GM12874 (cell line): ENCODE data around the gene TLR6.

ENCODE experiments used
- TF ChIP-seq, protein P1 (sequence below): IDR thresholded peaks from 2 replicates; pipeline ENCODE4 v1.5.1; 2011; ENCODE audit warnings: low read depth, mild to moderate bottlenecking, control low read depth, low read length, moderate library complexity; ENCODE audit not compliant: insufficient read depth

TLR6 gene

GRCh38 chr4:38804654-38805295 is 51.8 kb downstream of the TLR6 start, which contains the start of gene TLR1:
Gene TLR1 (minus strand): TSS chr4:38804791. CDS start chr4:38798831, 5,960 bp downstream.
- TF ChIP-seq, protein P1, sequence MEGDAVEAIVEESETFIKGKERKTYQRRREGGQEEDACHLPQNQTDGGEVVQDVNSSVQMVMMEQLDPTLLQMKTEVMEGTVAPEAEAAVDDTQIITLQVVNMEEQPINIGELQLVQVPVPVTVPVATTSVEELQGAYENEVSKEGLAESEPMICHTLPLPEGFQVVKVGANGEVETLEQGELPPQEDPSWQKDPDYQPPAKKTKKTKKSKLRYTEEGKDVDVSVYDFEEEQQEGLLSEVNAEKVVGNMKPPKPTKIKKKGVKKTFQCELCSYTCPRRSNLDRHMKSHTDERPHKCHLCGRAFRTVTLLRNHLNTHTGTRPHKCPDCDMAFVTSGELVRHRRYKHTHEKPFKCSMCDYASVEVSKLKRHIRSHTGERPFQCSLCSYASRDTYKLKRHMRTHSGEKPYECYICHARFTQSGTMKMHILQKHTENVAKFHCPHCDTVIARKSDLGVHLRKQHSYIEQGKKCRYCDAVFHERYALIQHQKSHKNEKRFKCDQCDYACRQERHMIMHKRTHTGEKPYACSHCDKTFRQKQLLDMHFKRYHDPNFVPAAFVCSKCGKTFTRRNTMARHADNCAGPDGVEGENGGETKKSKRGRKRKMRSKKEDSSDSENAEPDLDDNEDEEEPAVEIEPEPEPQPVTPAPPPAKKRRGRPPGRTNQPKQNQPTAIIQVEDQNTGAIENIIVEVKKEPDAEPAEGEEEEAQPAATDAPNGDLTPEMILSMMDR, result no peak

GRCh38 chr4:38803833-38804653 is 52.6 kb downstream of the TLR6 start:
- TF ChIP-seq, protein P1, result no peak

GRCh38 chr4:38802561-38803355 is 53.9 kb downstream of the TLR6 start:
- TF ChIP-seq, protein P1, result no peak

GRCh38 chr4:38800961-38801450 is 55.6 kb downstream of the TLR6 start:
- TF ChIP-seq, protein P1, result no peak

DNA sequence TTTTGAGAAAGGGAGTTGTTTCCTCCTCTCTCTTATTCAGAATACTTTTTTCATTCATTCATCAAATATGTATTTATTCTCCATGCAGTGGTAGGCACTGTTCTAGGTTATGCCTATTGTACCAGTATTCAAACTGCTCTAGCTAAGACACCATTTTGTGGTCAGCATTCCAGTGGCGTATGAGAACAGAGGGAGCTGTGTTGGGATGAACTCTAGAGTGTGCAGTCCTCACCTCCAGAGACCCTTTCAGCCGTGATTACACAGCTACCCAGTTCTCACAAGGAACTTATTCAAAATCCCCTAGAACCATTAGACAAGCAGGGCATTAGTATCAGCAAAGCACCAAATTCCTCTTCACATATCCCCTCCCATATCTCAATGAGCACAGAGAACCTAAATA is 56.3 kb downstream of the TLR6 start:
- TF ChIP-seq, protein P1, result no peak

- TF ChIP-seq, protein P1, result no peak
These were observed 61.5 kb downstream of the TLR6 start for GRCh38 chr4:38795087-38795486.

DNA sequence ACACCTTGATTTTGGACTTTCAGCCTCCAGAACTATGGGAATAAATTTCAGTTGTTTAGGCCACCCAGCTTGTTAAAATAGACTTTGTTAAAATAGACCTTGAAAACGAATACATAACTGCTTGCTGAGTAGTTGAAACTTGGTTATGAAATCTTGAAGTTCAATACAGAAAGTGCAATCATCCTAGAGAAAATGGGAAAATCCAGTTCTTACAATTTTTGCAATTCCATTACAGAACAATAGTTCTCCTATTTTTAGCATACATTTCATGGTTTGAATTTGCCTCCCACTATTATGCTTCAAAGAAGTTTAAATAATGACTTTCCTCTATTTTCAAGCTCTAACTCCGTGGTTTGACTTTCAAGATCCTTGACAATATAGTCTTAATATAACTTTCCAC is 62.6 kb downstream of the TLR6 start:
- TF ChIP-seq, protein P1, result no peak
